GM21528 (cell line): ENCODE results near the gene IRAK2.

Experiments used
- ATAC-seq: cut with Tn5 transposase; IDR thresholded peaks from one replicate; pipeline ENCODE4 v1.9.1; 2021; ENCODE audit warnings: mild to moderate bottlenecking, moderate library complexity; ENCODE audit not compliant: unreplicated experiment, low FRiP score

IRAK2 gene

DNA sequence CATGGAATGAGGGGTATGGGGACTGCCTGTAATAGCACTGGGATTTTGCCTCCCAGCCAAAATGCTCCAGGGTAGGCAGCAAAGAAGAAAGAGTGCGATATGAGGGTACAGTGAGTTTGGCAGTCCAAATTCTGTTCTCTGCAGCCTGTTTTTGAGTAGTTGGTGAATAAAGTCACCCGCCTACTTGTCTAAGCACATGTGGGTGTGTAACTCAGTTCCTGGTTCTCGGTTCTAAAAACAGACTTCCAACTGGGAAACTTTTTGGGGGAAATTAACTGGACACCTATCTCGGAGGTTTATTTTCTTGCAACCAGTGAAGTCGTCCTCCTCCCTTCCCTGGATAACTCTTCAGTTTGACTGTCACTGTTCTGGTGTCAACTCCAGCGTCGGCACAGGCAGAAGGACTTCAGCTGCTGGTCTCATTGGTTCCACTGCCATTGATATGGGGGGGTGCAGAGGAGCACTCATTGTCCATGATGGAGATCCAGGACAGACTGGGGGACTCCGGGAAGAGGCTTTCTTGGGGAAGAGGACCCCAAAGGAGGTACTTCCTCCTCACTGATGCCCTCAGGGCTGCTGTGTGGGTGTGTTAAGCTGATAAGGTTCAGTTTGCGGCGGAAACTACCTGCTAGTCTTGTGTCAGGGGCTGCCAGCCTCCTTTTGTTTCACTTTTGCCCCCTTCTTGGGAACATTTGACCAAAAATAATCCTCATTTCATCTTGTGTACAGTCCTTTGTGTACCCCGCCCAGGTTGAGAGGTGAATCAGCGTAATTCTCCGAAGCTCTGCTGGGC lies 114.9 kb downstream of the IRAK2 start:
- no peak for ATAC-seq

DNA sequence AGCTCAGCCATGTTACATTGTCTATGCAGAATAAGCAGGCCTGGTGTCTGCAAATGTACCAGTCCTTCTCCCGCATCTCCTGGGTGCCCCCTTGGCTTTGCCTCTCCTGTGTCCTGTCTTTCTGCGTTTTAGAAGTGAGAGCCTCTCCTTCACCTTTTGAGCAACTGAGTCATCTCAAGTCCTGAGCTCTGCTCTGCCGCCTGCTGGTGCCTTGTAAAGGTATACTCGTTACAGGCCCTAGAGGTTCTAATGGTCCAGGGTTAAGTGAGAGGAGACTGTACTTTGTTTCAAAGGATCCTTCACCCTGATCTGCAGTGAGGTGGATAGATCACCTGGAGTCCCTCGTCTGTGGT lies 115.4 kb downstream of the IRAK2 start:
- no peak for ATAC-seq

DNA sequence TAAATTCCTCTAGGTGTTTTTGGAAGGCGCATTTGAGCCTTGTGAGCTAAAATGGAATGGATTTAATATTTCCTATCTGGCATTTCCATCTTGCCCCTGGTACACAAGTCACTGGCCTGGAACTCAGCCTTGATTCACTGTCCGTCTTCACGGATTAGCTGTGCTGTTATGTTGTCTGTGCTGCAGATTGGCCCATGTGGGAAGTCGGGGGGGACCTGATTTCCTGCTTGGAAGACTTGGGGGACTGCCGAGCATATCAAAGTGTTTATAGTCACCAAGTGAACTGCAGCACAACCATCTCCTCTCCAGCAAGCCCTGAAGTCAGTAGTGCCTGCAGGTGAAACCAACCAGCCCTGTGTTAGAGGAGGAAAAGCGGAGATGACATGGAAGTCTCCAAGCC lies 115.9 kb downstream of the IRAK2 start:
- no peak for ATAC-seq

DNA sequence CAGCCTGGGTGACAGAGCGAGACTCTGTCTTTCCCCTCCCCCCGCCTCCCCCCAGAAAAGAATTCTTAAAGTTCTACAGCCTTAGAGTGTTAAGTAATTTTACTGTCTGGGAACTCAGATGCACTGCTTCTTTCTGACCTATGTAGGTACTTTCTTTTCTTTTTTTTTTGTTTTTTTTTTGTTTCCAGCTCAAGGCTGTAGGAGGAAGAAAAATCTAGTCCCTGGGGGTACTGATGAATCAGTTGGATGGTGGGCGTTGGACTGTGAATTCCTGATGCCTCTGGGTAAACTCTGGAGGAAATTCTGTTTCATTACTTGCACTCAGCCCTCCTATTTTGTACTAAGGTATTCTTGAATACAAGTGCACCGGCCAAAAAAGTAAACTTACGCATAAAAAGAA lies 117.2 kb downstream of the IRAK2 start:
- ATAC-seq: no peak

GRCh38 chr3:10283638-10284037 lies 118.9 kb downstream of the IRAK2 start:
- ATAC-seq: no peak

GRCh38 chr3:10284496-10284895 lies 119.8 kb downstream of the IRAK2 start:
- ATAC-seq: no peak

- no peak for ATAC-seq
Observed at GRCh38 chr3:10285272-10286132, 120.8 kb downstream of the IRAK2 start.

GRCh38 chr3:10286133-10286524 lies 121.4 kb downstream of the IRAK2 start:
- no peak for ATAC-seq

DNA sequence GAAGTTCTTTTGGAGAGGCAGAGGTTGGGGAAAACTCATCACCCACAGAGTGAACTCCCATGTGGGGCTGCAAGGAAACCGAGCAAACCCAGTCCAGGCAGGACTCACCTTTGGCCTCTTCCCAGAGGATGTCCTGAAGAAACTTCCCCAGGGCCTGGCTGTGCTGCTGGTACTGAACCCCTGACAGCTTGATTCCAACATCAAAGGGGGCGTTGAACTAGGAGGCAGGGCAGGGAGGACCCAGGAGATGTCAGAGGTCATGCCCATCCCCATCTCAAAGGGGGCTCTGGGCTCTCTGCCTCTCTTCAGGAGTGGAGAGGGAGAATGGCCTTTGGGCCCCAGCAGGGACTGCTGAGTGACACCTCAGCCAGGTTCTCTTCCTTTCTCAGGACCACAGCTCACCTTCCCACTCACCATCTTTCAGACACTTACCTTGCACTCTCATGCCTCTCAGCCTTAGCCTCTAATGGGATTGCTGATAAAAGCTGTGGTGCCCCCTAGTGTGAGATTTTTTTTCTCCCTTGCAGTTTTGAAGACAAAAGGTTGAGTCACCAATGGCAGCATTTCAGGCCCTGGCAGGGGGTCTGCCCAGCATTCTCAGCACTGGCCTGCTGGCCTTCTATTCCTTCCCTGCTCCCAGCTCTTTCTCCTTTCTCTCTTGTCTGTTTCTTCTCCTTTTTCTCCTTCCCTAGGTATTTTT lies 122.0 kb downstream of the IRAK2 start:
- ATAC-seq: no peak

DNA sequence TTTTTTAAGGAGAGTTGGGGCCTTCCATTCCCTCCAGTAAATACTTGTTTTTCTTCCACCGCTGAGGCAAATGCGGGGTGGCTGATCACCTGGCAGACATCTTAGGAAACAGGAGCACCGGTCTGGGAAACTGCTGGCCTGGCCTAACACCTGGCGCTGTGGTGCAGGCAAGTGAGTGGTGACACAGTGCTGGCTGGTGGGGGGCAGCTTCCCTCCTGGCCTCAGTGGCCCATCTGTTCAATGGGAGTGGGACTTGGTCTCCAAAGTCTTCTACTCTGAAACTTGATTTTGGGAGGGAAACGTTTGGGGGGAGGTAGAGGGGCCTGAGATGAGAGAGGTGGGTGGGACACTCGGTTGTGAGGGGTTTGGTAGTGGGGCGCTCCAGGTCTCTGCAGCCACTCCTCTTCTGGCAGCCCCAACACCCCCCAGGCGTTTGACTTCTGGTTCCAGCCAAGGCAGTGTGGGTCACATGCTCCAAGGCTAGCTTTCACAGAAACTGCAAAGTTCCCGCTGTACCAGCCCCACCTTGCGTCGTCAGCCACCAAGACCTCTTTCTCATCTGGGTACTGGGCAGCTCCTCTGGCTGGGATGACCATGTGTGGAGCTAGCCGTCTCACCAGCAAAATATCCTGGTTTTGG lies 123.3 kb downstream of the IRAK2 start:
- ATAC-seq: no peak

DNA sequence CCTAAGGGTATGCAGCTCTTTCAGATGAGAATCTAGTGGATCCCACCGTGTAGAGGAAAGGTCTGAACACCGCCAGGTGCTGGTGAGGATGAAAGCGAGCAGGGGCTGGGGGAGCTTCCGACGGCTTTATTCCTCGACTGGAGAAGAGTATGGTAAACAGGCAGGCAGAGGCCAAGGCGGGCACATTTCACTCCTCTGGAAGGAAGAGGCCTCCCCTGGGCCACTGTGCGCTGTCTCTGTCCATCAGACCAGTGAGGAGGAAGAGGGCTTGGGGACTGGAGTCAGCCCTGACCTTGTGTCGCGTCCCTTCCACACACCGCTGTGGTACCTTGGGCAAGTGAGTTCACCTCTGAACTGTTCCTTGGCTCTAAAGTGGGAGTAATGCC lies 123.8 kb downstream of the IRAK2 start:
- ATAC-seq: no peak

- ATAC-seq: no peak
Observed at GRCh38 chr3:10289077-10289476, 124.4 kb downstream of the IRAK2 start.

DNA sequence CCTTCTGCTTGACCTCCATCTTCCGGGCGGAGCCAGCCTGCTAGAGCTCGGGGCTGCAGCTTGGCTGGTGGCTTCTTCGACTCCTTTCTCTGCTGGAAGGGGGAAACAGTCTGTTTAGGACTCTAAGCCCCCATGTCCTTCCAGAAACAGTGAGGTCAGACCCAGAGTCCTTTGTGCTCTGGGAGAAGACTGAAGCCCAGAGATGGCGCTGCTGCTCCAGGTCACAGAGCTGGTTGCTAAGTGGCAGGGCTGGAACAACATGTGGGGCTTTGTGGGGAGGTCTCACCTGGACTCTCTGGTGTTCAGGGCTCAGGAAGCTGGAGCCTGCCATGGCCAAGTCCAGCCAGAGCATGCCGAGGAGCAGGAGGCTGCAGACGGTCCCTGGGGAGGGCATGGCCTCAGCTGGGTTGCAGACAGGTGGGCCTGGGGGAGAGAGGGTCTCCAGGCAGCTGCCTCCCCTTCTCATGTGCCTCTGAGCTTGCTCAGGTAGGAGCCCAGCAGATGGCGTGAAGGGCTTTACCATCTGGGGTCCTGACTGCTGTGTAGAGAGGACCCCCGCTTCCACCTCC lies 125.2 kb downstream of the IRAK2 start:
- no peak for ATAC-seq

GRCh38 chr3:10290481-10291176 lies 125.9 kb downstream of the IRAK2 start:
- no peak for ATAC-seq

DNA sequence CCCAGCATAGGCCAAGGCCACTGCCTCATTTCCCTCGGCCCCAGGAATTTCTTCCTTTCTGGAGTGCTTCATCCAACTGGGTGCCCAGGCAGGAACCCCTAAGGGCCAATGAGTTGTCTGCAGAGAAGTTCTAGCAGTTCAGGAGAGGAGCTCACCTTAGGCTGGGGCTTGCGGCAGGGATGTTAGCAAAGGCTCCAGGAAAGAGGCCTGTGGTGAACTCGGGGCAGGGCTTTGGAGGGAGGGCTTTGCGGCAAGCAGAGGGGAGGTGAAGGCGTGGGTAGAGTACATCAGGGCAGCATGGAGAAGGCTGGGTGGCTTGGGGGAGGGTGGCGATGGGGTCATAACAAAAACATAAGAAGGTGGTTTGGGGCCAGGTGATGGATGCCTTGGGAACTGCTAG lies 126.9 kb downstream of the IRAK2 start:
- ATAC-seq: no peak

GRCh38 chr3:10292505-10293419 lies 128.0 kb downstream of the IRAK2 start, which contains the start of gene GHRL:
TSS of gene GHRL (minus strand) at chr3:10292947. CDS start at chr3:10290180, 2,767 bp downstream.
- peak; percentile 70 for ATAC-seq
